Endothelial cell of hepatic sinusoid (primary cell): ENCODE results near the gene NEO1.
"Not testable (repeated sequence)": the region's sequence is repeated elsewhere in the genome, so short reads cannot be mapped to it uniquely, and the experiment has no call there.

Experiments
- in situ Hi-C: cut with HindIII; loops from 2 replicates; pipeline ENCODE4 v1.10.0; 2017; ENCODE audit warnings: low sequenced_read_pairs

Gene NEO1

DNA sequence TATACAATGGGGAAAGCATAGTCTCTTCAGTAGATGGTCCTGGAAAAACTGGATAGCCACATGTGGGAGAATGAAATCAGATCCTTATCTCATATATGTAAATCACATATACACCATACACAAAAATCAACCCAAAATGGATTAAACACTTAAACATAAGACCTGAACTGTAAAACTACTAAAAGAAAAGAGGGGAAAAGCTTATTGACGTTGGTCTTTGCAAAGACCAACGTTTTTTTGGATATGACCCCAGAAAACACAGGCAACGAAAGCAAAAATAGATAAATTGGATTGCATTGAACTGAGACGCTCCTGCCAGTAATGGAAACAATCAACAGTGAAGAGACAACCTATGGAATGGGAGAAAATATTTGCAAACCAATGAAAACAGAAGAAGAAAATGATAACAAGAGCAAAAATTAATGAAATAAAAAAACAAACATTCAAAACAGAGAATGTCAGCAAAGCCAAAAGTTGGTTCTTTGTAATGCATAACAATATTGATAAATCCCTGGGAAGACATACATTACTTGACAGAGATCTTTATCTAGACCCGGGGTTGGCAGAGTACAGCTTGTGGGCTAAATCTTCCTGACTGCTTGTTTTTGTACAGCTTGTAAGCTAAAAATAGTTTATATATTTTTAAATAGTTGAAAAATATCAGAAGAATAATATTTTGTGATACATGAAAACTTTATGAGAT is 86.9 kb downstream of the NEO1 start:
- in situ Hi-C loops: no loop called here

- in situ Hi-C loops: no loop called here
Observed at GRCh38 chr15:73139744-73140553, 87.7 kb downstream of the NEO1 start.

DNA sequence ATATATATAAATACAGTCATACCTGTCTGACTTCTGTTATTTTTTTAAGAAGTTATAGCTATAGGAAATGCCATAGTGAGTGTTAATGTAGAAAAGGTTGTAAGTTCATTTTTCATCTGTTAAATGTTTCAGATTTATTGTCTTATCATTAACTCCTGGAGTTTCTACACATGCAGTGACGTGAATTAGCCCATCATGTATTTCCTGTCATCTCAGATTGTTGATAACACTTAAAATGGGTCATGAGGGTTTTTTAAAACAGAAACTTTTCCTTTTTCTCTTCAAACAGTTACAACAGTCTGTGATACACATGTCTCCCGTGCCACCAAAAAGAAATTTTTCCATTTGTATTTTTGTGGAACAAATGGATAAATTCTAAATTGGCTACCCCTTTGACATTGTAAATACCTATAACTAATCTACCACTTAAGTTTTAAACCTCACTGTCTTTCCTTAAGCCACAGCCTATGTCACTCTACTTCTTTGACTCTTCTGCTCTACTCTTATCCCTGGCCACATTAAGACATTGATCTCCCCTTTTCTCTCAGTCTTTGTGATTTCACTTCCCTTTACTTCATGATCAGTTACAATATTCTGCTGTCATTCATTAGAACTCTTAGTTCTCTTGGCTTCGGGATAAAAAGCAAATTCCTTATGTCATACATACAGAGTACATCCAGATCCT is 89.1 kb downstream of the NEO1 start:
- in situ Hi-C loops: no loop called here

DNA sequence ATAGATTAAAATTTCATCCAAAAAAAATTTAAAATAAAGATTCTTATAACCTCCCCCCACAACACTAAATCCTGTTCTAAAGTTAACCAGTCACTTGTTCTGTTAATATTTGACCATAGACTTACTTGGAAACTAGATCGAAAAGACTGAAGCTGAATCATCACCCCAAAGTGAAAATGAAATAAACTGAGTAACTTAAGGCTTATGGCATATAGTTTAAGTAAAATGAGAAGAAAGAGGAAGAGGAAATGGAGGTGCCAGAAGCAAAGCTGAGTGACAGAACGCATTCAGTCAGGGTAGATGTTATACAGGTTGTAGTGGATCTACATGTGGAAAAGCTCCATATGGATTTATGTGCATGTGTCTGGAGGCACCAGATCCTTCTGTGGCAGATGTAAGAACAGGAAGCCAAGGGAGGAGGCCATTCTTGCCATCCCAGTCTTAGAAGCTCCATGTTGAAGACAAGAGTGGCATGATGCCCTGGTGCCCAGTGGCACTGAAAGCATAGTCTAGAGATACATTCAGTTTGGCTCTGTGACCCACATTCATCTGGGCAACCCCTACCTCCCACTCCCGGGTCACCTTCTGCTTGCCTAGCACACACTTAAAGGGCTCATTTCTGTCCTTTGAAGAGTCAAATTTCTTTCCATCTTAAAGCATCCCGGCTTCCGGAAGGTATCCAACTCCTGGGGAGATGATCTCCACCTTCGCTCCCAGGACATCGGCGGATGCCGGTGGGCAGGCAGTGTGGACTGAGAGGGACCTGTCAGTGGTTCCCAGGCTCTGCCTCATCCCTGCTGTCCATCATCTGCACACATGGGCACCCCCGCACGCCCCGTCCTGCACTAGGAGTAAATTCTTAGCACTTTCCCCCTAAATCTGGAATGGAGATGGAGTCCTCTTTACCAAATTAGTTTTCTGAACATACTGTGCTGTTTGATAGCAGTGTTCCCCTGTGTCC is 90.8 kb downstream of the NEO1 start:
- in situ Hi-C loops: no loop called here

- in situ Hi-C loops: no loop called here
Observed at GRCh38 chr15:73143763-73144155, 91.5 kb downstream of the NEO1 start.

- in situ Hi-C loops: no loop called here
Observed at GRCh38 chr15:73146419-73146818, 94.2 kb downstream of the NEO1 start.

DNA sequence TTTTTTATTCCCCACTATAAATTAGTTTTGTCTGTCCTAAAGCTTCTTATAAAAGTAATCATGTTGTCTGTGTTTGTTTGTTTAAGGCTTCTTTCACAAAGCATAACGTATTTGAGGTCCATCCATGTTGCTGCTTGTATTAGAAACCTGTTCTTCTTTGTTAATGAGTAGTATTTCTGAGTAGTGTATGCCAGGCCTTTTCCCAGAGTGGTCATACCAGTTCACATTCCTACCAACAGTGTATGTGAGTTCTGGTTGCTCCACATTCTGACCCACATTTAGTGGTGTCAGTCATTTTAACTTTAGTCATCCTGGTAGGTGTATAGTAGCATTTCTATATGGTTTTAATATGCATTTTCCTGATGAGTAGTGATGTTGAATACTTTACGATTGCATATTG is 98.6 kb downstream of the NEO1 start:
- in situ Hi-C loops: no loop called here

DNA sequence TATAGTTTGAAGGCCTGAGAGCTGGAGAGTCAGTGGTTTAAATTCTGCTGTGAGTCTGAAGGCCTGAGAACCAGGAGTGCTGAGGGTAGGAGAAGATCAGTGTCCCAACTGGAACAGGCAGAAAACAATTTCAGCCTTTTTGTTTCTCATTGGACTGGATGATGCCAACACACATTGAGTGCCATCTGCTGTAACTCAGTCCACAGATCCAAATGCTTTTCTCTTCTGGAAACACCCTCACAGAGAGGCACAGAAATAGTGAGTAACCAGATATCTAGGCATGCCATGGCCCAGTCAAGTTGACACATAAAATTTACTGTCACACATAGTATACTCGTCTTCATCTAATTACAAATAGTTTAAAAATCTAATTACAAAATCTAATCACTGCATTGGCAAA is 100.8 kb downstream of the NEO1 start:
- in situ Hi-C loops: no loop called here

DNA sequence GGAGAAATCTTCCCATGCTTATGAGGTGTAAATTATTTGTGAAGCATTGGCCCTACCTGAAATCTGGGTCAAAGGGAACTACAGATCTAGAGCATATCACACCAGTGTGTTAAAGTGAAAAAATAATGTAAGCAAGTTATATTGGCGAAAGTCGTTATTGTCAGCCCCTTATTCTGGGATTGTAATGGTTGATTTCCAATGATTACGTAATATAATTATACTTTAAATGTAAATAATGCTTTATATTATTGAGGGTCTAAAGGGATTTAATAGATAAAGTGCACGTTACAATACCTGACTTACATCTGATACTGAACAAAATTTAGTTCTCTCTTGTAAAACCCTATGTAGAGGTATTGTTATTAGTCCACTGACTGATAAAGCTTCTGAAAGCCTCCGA is 101.2 kb downstream of the NEO1 start:
- in situ Hi-C loops: no loop called here

DNA sequence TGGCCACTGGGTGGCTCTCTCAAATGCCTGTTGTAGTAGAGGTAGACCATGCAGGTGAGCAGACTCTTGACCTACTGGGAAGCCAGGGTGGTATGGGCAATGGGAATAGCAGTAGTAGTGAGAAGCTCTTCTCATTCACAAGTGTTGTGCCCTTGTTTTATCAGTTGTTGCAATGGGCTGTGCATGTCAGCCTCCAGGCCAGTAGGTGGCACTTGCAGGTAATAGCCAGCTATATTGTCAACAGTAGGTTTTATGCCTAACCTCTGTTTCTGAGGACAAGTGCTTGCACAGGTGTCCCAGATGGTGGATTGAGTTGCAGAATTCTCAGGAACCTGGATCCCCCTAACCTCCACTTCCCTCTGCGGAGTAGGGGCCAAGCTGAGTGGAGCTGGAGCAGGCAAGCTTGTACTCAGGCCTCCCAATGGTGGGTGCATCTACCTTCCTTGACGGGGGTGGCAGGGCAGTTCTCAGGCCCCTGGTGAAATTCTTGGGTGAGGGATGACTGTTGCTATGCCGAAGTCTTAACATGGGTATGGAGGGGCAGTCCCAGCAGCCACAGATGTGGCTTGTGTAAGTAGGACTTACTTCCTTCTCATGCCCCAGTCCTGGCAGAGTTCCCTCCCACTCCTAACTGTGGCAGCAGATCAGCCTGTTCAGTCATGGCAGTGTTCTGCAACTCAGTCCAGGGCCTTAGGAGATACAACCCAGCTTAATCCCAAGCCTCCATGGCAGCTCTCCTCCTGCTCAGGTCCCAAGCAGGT is 104.3 kb downstream of the NEO1 start:
- in situ Hi-C loops: no loop called here

DNA sequence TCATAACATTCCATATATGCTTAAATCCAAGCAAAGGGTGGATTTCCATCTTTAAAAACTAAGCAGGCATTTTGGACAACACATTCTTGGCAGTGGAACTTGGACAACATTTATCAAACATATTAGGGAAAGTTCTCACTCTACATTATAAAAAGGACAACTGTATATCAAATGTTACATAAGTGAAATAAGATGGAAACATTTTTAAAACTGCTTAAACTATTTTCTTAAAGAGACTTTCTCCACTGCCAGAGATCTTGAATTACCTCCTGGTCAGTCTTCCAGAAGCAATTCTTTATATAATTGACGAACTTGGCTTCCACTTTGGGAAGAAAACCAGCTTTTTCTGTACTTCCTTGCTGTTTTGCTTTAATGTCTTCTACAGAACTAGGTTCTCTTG is 109.3 kb downstream of the NEO1 start:
- in situ Hi-C loops: no loop called here

- in situ Hi-C loops: no loop called here
Observed at GRCh38 chr15:73165435-73165834, 113.2 kb downstream of the NEO1 start.

DNA sequence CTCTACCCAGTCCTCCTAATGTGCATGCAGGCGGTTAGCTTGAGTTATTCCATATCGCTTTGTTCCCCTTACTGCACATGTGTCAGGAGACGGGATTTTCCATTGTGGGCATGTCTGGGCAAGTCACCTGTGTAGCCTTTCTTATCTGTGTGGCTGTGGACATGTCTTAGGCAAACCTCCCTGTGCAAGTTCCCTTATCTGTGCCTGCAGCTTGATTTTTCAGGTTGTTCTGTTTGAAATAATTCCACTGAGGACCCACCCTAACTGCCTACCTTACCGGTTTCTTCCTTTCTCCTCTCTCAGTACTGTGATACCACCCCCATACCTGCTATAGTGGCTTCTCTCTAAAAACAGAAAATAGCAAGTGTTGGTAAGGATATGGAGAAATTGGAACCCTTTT is 113.6 kb downstream of the NEO1 start:
- in situ Hi-C loops: no loop called here

GRCh38 chr15:73166711-73167110 is 114.4 kb downstream of the NEO1 start:
- in situ Hi-C loops: not testable (repeated sequence)

GRCh38 chr15:73168487-73168886 is 116.2 kb downstream of the NEO1 start:
- in situ Hi-C loops: no loop called here

DNA sequence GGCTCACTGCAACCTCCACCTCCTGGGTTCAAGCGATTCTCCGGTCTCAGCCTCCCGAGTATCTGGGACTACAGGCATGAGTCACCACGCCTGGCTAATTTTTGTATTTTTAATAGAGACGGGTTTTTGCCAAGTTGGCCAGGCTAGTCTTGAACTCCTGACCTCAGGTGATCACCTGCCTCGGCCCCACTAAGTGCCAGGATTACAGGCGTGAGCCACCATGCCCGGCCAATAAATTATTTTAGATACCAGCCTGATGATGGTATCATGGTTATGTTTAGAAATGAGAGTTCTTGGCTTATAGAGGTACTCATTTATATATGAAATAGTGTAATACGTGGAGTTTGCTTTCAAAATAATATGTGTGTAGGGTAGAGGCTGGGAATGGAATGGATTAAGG is 119.4 kb downstream of the NEO1 start:
- in situ Hi-C loops: no loop called here

DNA sequence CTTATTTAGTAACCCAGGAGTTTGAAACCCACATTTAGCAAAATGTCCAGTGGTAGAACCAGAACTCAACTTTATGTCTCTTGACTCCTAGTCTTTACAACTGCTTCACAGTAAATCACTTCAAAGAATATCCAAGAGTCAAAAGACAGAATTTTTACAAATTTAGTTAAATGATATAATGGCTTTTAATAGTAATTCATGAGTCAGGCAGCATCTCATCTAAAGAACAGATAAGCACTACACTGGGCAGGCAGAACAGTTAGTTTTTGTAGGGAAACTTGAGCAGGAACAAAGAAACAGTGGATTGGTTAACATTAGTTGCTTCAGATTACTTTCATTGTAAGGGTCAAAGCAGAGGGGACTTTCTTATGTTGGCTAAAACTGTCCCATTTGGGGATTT is 120.2 kb downstream of the NEO1 start:
- in situ Hi-C loops: no loop called here

GRCh38 chr15:73174171-73174570 is 121.9 kb downstream of the NEO1 start:
- in situ Hi-C loops: no loop called here

GRCh38 chr15:73175382-73175781 is 123.1 kb downstream of the NEO1 start:
- in situ Hi-C loops: no loop called here

GRCh38 chr15:73176598-73176997 is 124.3 kb downstream of the NEO1 start:
- in situ Hi-C loops: no loop called here
